HepG2 (cell line): ENCODE data around the gene TMEM198. TPM values are rescaled to one million over a fixed set of nuclear protein-coding genes. Genes with fewer than 3 reads are reported as not detected.

ENCODE experiments used
- ARID2 ChIP-seq: sonication (generic); formaldehyde crosslinking; IDR thresholded peaks from 2 replicates; pipeline ENCODE4 v1.8.1; 2022; ENCODE audit warnings: mild to moderate bottlenecking, missing genetic modification reagents, borderline replicate concordance
- FIP1L1 ChIP-seq: fragments of 200-400 bp; formaldehyde crosslinking; IDR thresholded peaks from 2 replicates; pipeline ENCODE4 v1.6.1; 2018; ENCODE audit warnings: low read depth, mild to moderate bottlenecking, low read length, moderate library complexity, borderline replicate concordance; ENCODE audit not compliant: insufficient read depth
- HNRNPL ChIP-seq: fragments of 200-400 bp; formaldehyde crosslinking; IDR thresholded peaks from 2 replicates; pipeline ENCODE4 v1.6.1; 2017; ENCODE audit warnings: mild to moderate bottlenecking, low read depth, low read length
- HOXA5 ChIP-seq: sonication (generic); formaldehyde crosslinking; IDR thresholded peaks from 2 replicates; pipeline ENCODE4 v1.4.0; 2020; ENCODE audit warnings: missing genetic modification reagents
- ISX ChIP-seq: sonication (generic); formaldehyde crosslinking; conservative IDR thresholded peaks from 2 replicates; pipeline ENCODE4 v1.5.0; 2020; ENCODE audit warnings: missing genetic modification reagents
- KDM5A ChIP-seq: fragments of 200-600 bp; sonication (generic); IDR thresholded peaks from 2 replicates; pipeline ENCODE4 v1.7.0; 2018; ENCODE audit warnings: antibody characterized with exemption, mild to moderate bottlenecking, low read length, borderline replicate concordance
- KLF16 ChIP-seq, 2 experiments: sonication (generic) in 1 of 2; formaldehyde crosslinking in 1 of 2; IDR thresholded peaks; 2 replicates each; pipeline versions ENCODE4 v1.6.1 to v1.8.0; 2016 to 2023; ENCODE audit warnings: missing genetic modification reagents in 2 of 2, missing compliant biosample characterization in 1 of 2
- NCOA1 ChIP-seq: sonication (generic); formaldehyde crosslinking; IDR thresholded peaks from 2 replicates; pipeline ENCODE4 v1.9.0; 2021; ENCODE audit warnings: missing genetic modification reagents
- PAF1 ChIP-seq: IDR thresholded peaks from 2 replicates; pipeline ENCODE4 v1.6.1; 2016; ENCODE audit warnings: missing genetic modification reagents, missing compliant biosample characterization
- RARA ChIP-seq: IDR thresholded peaks from 2 replicates; pipeline ENCODE4 v1.6.1; 2016; ENCODE audit warnings: missing genetic modification reagents, missing compliant biosample characterization
- TCF7L2 ChIP-seq: IDR thresholded peaks from 2 replicates; pipeline ENCODE4 v1.6.1; 2011; ENCODE audit warnings: mild to moderate bottlenecking, low read depth, low read length, moderate library complexity
- ZNF446 ChIP-seq: sonication (generic); formaldehyde crosslinking; IDR thresholded peaks from 2 replicates; pipeline ENCODE4 v1.5.0; 2020; ENCODE audit warnings: mild to moderate bottlenecking, missing genetic modification reagents
- ZNF496 ChIP-seq: sonication (generic); formaldehyde crosslinking; IDR thresholded peaks from 2 replicates; pipeline ENCODE4 v1.8.1; 2023; ENCODE audit warnings: mild to moderate bottlenecking, moderate library complexity, missing genetic modification reagents; ENCODE audit not compliant: insufficient replicate concordance
- ZNF670 ChIP-seq: sonication (generic); formaldehyde crosslinking; IDR thresholded peaks from 2 replicates; pipeline ENCODE4 v1.8.0; 2022; ENCODE audit warnings: mild to moderate bottlenecking, missing genetic modification reagents, borderline replicate concordance
- polyA plus RNA-seq, 8 experiments: library from polyadenylated mRNA; depleted of rRNA in 3 of 8; stranded (reverse) in 7 of 8; unstranded in 1 of 8; fragments of >200 nt; fragmentation: Illumina TruSeq in 4 of 8; extraction: Trizol in 4 of 8; gene quantifications; 2 replicates each; pipeline versions ENCODE4 v1.2.1 to v1.2.3, GENCODE V29; 2011 to 2016; ENCODE audit warnings: low read depth in 4 of 8, missing spikeins in 1 of 8, mixed read lengths in 1 of 8; ENCODE audit not compliant: insufficient read depth in 1 of 8
- total RNA-seq, 5 experiments: library from RNA; depleted of rRNA; stranded (reverse); fragments of >200 nt; fragmentation: Illumina TruSeq; extraction: Trizol; gene quantifications; 2 replicates each; pipeline ENCODE4 v1.2.3, GENCODE V29; 2016; ENCODE audit warnings: low read depth in 1 of 5
- TF ChIP-seq, protein P1 (sequence below): sonication (generic); formaldehyde crosslinking; IDR thresholded peaks from one replicate; pipeline ENCODE4 v1.5.1; 2020; ENCODE audit warnings: mild to moderate bottlenecking, missing genetic modification reagents; ENCODE audit errors: not compliant biosample characterization
- TF ChIP-seq, protein P2 (sequence below): conservative IDR thresholded peaks from 2 replicates; pipeline ENCODE4 v1.6.1; 2018; ENCODE audit warnings: missing genetic modification reagents
- TF ChIP-seq, protein P3 (sequence below): sonication (generic); formaldehyde crosslinking; conservative IDR thresholded peaks from 2 replicates; pipeline ENCODE4 v1.4.0; 2020; ENCODE audit warnings: missing genetic modification reagents

Gene TMEM198
- total and polyA plus RNA-seq, 2 of the 13 experiments (the other 11 are each of a cell fraction or from before 2014, with no cell fraction given) = 17.3 to 23.5 TPM

DNA sequence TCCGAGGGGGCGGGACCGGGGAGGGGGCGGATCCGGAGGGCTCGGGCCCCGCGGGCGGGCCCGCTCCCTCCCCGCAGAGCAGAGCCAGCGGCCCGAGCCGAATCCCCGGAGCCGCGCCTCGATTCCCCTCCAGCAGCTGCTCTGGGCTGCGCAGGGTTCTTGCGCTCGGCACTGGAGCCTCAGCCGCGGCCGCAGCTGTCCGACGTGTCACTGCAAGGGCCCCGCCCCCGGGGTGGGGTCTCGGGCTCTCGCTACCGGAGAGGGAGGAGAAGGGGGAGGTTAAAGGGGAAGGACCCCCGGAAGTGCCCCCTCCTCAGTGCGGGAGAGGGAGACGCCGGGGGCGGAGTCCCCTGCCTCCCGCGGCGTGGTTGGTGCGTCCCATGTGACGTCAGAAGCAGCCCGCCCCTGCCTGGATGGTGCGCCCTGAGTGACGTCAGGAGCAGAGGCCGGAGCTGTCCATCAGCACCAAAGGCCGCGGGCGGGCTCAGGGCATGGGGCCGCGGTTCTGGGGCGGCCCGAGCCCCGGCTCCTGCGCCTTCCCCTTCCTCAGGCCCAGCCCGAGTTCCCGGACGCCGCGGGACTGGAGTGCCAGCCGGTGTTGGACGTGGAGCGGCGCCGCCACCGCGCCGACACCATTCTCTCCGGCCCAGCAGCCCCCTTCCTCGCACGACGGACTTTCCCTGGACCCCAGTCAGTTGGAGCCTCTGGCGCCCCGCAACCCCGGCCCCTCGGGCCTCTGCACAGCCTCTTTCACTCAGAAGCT lies at the start of gene TMEM198, which contains the start of gene CHPF (continued):
- TF ChIP-seq, protein P1, sequence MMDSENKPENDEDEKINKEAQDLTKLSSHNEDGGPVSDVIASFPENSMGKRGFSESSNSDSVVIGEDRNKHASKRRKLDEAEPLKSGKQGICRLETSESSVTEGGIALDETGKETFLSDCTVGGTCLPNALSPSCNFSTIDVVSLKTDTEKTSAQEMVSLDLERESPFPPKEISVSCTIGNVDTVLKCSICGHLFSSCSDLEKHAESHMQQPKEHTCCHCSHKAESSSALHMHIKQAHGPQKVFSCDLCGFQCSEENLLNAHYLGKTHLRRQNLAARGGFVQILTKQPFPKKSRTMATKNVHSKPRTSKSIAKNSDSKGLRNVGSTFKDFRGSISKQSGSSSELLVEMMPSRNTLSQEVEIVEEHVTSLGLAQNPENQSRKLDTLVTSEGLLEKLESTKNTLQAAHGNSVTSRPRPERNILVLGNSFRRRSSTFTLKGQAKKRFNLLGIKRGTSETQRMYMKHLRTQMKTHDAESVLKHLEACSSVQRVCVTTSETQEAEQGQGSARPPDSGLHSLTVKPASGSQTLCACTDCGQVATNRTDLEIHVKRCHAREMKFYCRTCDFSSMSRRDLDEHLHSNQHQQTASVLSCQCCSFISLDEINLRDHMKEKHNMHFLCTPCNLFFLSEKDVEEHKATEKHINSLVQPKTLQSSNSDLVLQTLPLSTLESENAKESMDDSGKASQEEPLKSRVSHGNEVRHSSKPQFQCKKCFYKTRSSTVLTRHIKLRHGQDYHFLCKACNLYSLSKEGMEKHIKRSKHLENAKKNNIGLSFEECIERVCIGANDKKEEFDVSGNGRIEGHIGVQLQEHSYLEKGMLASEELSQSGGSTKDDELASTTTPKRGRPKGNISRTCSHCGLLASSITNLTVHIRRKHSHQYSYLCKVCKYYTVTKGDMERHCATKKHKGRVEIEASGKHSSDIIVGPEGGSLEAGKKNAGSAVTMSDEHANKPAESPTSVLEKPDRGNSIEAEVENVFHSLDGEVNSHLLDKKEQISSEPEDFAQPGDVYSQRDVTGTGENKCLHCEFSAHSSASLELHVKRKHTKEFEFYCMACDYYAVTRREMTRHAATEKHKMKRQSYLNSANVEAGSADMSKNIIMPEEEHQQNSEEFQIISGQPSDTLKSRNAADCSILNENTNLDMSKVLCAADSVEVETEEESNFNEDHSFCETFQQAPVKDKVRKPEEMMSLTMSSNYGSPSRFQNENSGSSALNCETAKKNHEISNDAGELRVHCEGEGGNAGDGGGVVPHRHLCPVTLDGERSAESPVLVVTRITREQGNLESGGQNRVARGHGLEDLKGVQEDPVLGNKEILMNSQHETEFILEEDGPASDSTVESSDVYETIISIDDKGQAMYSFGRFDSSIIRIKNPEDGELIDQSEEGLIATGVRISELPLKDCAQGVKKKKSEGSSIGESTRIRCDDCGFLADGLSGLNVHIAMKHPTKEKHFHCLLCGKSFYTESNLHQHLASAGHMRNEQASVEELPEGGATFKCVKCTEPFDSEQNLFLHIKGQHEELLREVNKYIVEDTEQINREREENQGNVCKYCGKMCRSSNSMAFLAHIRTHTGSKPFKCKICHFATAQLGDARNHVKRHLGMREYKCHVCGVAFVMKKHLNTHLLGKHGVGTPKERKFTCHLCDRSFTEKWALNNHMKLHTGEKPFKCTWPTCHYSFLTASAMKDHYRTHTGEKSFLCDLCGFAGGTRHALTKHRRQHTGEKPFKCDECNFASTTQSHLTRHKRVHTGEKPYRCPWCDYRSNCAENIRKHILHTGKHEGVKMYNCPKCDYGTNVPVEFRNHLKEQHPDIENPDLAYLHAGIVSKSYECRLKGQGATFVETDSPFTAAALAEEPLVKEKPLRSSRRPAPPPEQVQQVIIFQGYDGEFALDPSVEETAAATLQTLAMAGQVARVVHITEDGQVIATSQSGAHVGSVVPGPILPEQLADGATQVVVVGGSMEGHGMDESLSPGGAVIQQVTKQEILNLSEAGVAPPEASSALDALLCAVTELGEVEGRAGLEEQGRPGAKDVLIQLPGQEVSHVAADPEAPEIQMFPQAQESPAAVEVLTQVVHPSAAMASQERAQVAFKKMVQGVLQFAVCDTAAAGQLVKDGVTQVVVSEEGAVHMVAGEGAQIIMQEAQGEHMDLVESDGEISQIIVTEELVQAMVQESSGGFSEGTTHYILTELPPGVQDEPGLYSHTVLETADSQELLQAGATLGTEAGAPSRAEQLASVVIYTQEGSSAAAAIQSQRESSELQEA = peak; percentile 50
- TF ChIP-seq ZNF670 (CRISPR knock-in tag) (peak; percentile 54; the same call in 1 of the 2 replicates), HNRNPL (peak; percentile 45; the same call in 1 of the 2 replicates), FIP1L1 (no peak), TCF7L2 (no peak), NCOA1 (peak; percentile 57; the same call in 1 of the 2 replicates), ZNF496 (CRISPR knock-in tag) (no peak), KLF16 (CRISPR knock-in tag; IDR thresholded peaks at IDR 0.05) (peak in 1 of 2 experiments; percentile 93; a peak in 2 of 4 replicates), RARA (peak; percentile 55; the same call in 1 of the 2 replicates), KDM5A (no peak; the same call in 1 of the 2 replicates), ZNF446 (peak; percentile 48; the same call in 1 of the 2 replicates), ISX (CRISPR knock-in tag) (peak; percentile 87; the same call in 1 of the 2 replicates), PAF1 (CRISPR knock-in tag) (no peak), HOXA5 (peak; percentile 97), ARID2 (peak; percentile 95; the same call in 1 of the 2 replicates)
- TF ChIP-seq, protein P2, sequence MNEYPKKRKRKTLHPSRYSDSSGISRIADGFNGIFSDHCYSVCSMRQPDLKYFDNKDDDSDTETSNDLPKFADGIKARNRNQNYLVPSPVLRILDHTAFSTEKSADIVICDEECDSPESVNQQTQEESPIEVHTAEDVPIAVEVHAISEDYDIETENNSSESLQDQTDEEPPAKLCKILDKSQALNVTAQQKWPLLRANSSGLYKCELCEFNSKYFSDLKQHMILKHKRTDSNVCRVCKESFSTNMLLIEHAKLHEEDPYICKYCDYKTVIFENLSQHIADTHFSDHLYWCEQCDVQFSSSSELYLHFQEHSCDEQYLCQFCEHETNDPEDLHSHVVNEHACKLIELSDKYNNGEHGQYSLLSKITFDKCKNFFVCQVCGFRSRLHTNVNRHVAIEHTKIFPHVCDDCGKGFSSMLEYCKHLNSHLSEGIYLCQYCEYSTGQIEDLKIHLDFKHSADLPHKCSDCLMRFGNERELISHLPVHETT = peak; percentile 81
- TF ChIP-seq, protein P3, sequence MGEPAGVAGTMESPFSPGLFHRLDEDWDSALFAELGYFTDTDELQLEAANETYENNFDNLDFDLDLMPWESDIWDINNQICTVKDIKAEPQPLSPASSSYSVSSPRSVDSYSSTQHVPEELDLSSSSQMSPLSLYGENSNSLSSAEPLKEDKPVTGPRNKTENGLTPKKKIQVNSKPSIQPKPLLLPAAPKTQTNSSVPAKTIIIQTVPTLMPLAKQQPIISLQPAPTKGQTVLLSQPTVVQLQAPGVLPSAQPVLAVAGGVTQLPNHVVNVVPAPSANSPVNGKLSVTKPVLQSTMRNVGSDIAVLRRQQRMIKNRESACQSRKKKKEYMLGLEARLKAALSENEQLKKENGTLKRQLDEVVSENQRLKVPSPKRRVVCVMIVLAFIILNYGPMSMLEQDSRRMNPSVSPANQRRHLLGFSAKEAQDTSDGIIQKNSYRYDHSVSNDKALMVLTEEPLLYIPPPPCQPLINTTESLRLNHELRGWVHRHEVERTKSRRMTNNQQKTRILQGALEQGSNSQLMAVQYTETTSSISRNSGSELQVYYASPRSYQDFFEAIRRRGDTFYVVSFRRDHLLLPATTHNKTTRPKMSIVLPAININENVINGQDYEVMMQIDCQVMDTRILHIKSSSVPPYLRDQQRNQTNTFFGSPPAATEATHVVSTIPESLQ (CRISPR knock-in tag) = no peak
